Spleen (tissue), 11 donors: ENCODE data around the gene GPRIN3. TPM values are rescaled to one million over a fixed set of nuclear protein-coding genes. Genes with fewer than 3 reads are reported as not detected.

ENCODE experiments used
- DNase-seq: peaks from one replicate; pipeline ENCODE4 v3.0.0-alpha.2; 2020
- H3K27ac ChIP-seq, 8 donors: fragments of 200-600 bp; sonication (generic) in 7 of 8; 1 replicate in 4 of 8; 2 replicates in 4 of 8; pipeline versions ENCODE4 v1.5.0 to v1.8.0; 2016 to 2021; ENCODE audit warnings: inconsistent platforms in 4 of 8, mild to moderate bottlenecking in 4 of 8, moderate library complexity in 1 of 8
- H3K27me3 ChIP-seq, 7 donors: fragments of 200-600 bp; sonication (generic) in 6 of 7; replicated peaks in 1 of 7; 1 replicate in 4 of 7; 2 replicates in 3 of 7; pipeline versions ENCODE4 v1.5.0 to v1.8.0; 2016 to 2021; ENCODE audit warnings: inconsistent platforms in 3 of 7, mild to moderate bottlenecking in 1 of 7
- H3K36me3 ChIP-seq, 6 donors: fragments of 200-600 bp; sonication (generic) in 5 of 6; 1 replicate in 4 of 6; 2 replicates in 2 of 6; pipeline versions ENCODE4 v1.5.0 to v1.8.0; 2016 to 2021; ENCODE audit warnings: inconsistent platforms in 2 of 6
- H3K4me1 ChIP-seq, 6 donors: fragments of 200-600 bp; sonication (generic) in 5 of 6; 1 replicate in 3 of 6; 2 replicates in 3 of 6; pipeline versions ENCODE4 v1.5.0 to v1.8.0; 2016 to 2021; ENCODE audit warnings: inconsistent platforms in 3 of 6
- H3K4me3 ChIP-seq, 8 donors: fragments of 200-600 bp; sonication (generic) in 7 of 8; 1 replicate in 4 of 8; 2 replicates in 4 of 8; pipeline versions ENCODE4 v1.5.0 to v1.8.0; 2016 to 2021; ENCODE audit warnings: inconsistent platforms in 4 of 8, mild to moderate bottlenecking in 4 of 8, moderate library complexity in 2 of 8
- H3K9me3 ChIP-seq, 8 donors: fragments of 200-600 bp; sonication (generic) in 7 of 8; 1 replicate in 4 of 8; 2 replicates in 4 of 8; pipeline versions ENCODE4 v1.5.0 to v1.8.0; 2016 to 2021; ENCODE audit warnings: inconsistent platforms in 4 of 8
- POLR2A ChIP-seq, 3 donors: fragments of 450-650 bp; IDR thresholded peaks; one replicate each; pipeline ENCODE4 v1.5.1; 2017; ENCODE audit warnings: antibody characterized with exemption in 3 of 3, mild to moderate bottlenecking in 1 of 3
- POLR2AphosphoS5 ChIP-seq, 3 donors: sonication (generic); formaldehyde crosslinking; IDR thresholded peaks; one replicate each; pipeline ENCODE4 v1.5.1; 2017; ENCODE audit warnings: antibody characterized with exemption in 3 of 3
- WGBS, 5 donors: extraction: QIAGEN DNeasy Blood & Tissue Kit in 3 of 5; methylation state at CpG; one replicate each; pipeline versions ENCODE4 v1.1.5 to v1.1.7; 2013 to 2018; 5-methylcytosine and 5-hydroxymethylcytosine counted together
- intact Hi-C: fragments of 100-400 bp; cut with DNase I; formaldehyde crosslinking; loops from one replicate; pipeline ENCODE4 v1.15.0; 2023; ENCODE audit warnings: low total_unique reads
- polyA plus RNA-seq, 3 donors: library from polyadenylated mRNA; stranded (reverse); fragments of 200-250 nt; gene quantifications; one replicate each; pipeline ENCODE4 v1.2.1, GENCODE V29; 2013
- total RNA-seq, 7 donors: library from RNA; depleted of rRNA in 3 of 7; stranded (reverse); fragments of >200 nt in 3 of 7; fragmentation: NEBNext Ultra II Directional in 4 of 7; extraction: Animal tissue kit (Norgen Biotek cat#: 25700) in 4 of 7; gene quantifications; one replicate each; pipeline versions ENCODE4 v1.1.0 to v1.2.1, GENCODE V29; 2016 to 2021
- TF ChIP-seq, protein P1 (sequence below), 11 experiments: fragments of 200-600 bp in 7 of 11; fragments of 450-650 bp in 4 of 11; sonication (generic) in 4 of 11; IDR thresholded peaks in 8 of 11; conservative IDR thresholded peaks in 3 of 11; 1 replicate in 7 of 11; 2 replicates in 4 of 11; pipeline versions ENCODE4 v1.4.0 to v1.8.0; 2016 to 2021; ENCODE audit warnings: antibody characterized with exemption in 11 of 11, inconsistent platforms in 4 of 11, mild to moderate bottlenecking in 1 of 11
- donor health status: healthy with polysubstance abuse.
- donor health status: DM: no; HTN: no; CAD: no; lungs with moderate emphysema.
- donor health status: DM: no; HTN: no; CAD: no.
- donor health status: Bipolar disorder and iron deficiency.
- donor health status: healthy.
- donor health status: DM: no; HTN: no; CAD: no.
- donor health status: DM: yes; HTN: yes; CAD: no.

The GPRIN3 gene
- total and polyA plus RNA-seq, 10 donors = 1.6 to 40.2 (median 24.8) TPM

DNA sequence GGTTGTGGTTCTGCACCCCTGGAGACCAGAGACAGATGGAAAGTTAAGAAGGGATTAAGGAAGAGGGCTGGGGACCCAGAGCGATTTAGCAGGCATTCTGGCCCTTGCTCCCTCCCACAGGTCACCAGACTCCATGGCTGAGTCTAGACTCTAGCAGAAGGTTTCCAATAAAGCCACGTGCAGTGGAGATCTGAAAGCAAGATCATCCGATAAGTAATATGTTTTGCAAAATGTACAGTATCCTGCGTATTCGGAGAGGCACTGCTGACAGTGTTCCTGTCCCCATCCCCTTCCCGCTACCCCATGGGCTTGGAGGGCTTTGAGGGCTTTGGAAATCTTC is 531 bp upstream of the GPRIN3 start:
- H3K27ac ChIP-seq = peak overlapping the region; percentile 49 to 90 (median 82)
- H3K4me3 ChIP-seq = peak overlapping the region; percentile 49 to 75 (median 63)
- intact Hi-C loops = no loop called here
- peaks cover 0 to 20% (median 0%) of the 10 kb centered on the region in 7 donors for H3K27me3 ChIP-seq
- no peak for DNase-seq
- H3K36me3 ChIP-seq = no peaks in the 10 kb centered on the region
- H3K9me3 ChIP-seq = no peaks in the 10 kb centered on the region
- TF ChIP-seq POLR2A (IDR thresholded peaks at IDR 0.05) = no peak
- TF ChIP-seq, protein P1, sequence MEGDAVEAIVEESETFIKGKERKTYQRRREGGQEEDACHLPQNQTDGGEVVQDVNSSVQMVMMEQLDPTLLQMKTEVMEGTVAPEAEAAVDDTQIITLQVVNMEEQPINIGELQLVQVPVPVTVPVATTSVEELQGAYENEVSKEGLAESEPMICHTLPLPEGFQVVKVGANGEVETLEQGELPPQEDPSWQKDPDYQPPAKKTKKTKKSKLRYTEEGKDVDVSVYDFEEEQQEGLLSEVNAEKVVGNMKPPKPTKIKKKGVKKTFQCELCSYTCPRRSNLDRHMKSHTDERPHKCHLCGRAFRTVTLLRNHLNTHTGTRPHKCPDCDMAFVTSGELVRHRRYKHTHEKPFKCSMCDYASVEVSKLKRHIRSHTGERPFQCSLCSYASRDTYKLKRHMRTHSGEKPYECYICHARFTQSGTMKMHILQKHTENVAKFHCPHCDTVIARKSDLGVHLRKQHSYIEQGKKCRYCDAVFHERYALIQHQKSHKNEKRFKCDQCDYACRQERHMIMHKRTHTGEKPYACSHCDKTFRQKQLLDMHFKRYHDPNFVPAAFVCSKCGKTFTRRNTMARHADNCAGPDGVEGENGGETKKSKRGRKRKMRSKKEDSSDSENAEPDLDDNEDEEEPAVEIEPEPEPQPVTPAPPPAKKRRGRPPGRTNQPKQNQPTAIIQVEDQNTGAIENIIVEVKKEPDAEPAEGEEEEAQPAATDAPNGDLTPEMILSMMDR (IDR thresholded peaks at IDR 0.05 in 8 of 11, conservative IDR thresholded peaks at IDR 0.05 in 3 of 11) = no peak
- TF ChIP-seq POLR2AphosphoS5 (IDR thresholded peaks at IDR 0.05) = no peak
- H3K4me1 ChIP-seq = peaks cover 12 to 66% (median 33%) of the 10 kb centered on the region in 6 donors
- WGBS, 5 donors = 10 to 36% (median 28%) methylated on average over 6 of the region's 6 CpGs

- Histone ChIP-seq H3K27ac (peak overlapping the region; percentile 49 to 90 (median 82)), H3K27me3 (peaks cover 0 to 20% (median 0%) of the 10 kb centered on the region in 7 donors), H3K4me1 (peaks cover 12 to 76% (median 35%) of the 10 kb centered on the region in 6 donors), H3K4me3 (peak overlapping the region; percentile 49 to 75 (median 63)), H3K9me3 (no peaks in the 10 kb centered on the region), H3K36me3 (no peaks in the 10 kb centered on the region)
- 3 to 13% (median 5%) methylated on average over 6 of the region's 6 CpGs for WGBS, 5 donors
- no peak for DNase-seq
- TF ChIP-seq POLR2AphosphoS5 (IDR thresholded peaks at IDR 0.05) (no peak), POLR2A (IDR thresholded peaks at IDR 0.05) (no peak)
- TF ChIP-seq, protein P1 (IDR thresholded peaks at IDR 0.05 in 8 of 11, conservative IDR thresholded peaks at IDR 0.05 in 3 of 11) = no peak
- intact Hi-C loops = no loop called here
Observed at GRCh38 chr4:89307178-89307445, 488 bp downstream of the GPRIN3 start.

- no peaks in the 10 kb centered on the region for H3K36me3 ChIP-seq
- H3K4me3 ChIP-seq = peak overlapping the region; percentile 49 to 75 (median 63)
- no peak for DNase-seq
- intact Hi-C loops = no loop called here
- peaks cover 0 to 20% (median 0%) of the 10 kb centered on the region in 7 donors for H3K27me3 ChIP-seq
- no peak for TF ChIP-seq POLR2AphosphoS5 (IDR thresholded peaks at IDR 0.05)
- TF ChIP-seq, protein P1 (IDR thresholded peaks at IDR 0.05 in 8 of 11, conservative IDR thresholded peaks at IDR 0.05 in 3 of 11) = no peak
- TF ChIP-seq POLR2A (IDR thresholded peaks at IDR 0.05) = no peak
- H3K9me3 ChIP-seq = no peaks in the 10 kb centered on the region
- peak overlapping the region; percentile 49 to 90 (median 82) for H3K27ac ChIP-seq
- 46 to 55% (median 50%) methylated on average over 11 of the region's 11 CpGs for WGBS, 5 donors
- peaks cover 12 to 81% (median 37%) of the 10 kb centered on the region in 6 donors for H3K4me1 ChIP-seq
Observed at GRCh38 chr4:89306486-89307177, 968 bp downstream of the GPRIN3 start.

- Histone ChIP-seq H3K36me3 (no peaks in the 10 kb centered on the region), H3K27me3 (peaks cover 0 to 20% (median 0%) of the 10 kb centered on the region in 7 donors), H3K4me3 (peak overlapping the region; percentile 49 to 75 (median 63)), H3K27ac (peak overlapping the region; percentile 21 to 90 (median 82)), H3K9me3 (no peaks in the 10 kb centered on the region), H3K4me1 (peaks cover 12 to 89% (median 41%) of the 10 kb centered on the region in 6 donors)
- 60 to 74% (median 64%) methylated on average over 8 of the region's 8 CpGs for WGBS, 5 donors
- intact Hi-C loops = no loop called here
- TF ChIP-seq, protein P1 (IDR thresholded peaks at IDR 0.05 in 8 of 11, conservative IDR thresholded peaks at IDR 0.05 in 3 of 11) = no peak
- TF ChIP-seq POLR2AphosphoS5 (IDR thresholded peaks at IDR 0.05) = peak in 1 of 3 donors; percentile 68
- no peak for DNase-seq
Observed at GRCh38 chr4:89305712-89306437, 1.7 kb downstream of the GPRIN3 start.
